T1000 (cell line): Measurements from ENCODE around the gene FHIT.

Source experiments
- DNase-seq: peaks from one replicate; lab custom pipeline; 2025; ENCODE audit warnings: mixed read lengths; lab: John Stamatoyannopoulos, UW

Gene FHIT

GRCh38 chr3:60102154-60102553 lies 1149.1 kb downstream of the FHIT start:
- no peak for DNase-seq

- DNase-seq: no peak
These were observed 1149.6 kb downstream of the FHIT start for GRCh38 chr3:60101621-60102020.

GRCh38 chr3:60096403-60096802 lies 1154.8 kb downstream of the FHIT start:
- DNase-seq: no peak

GRCh38 chr3:60095930-60096329 lies 1155.3 kb downstream of the FHIT start:
- DNase-seq: no peak

- DNase-seq: no peak
These were observed 1155.7 kb downstream of the FHIT start for GRCh38 chr3:60095516-60095915.

GRCh38 chr3:60094392-60094947 lies 1156.8 kb downstream of the FHIT start:
- DNase-seq: no peak

- DNase-seq: no peak
These were observed 1160.7 kb downstream of the FHIT start for GRCh38 chr3:60090548-60090947.

- peak; percentile 15 for DNase-seq
These were observed 1164.4 kb downstream of the FHIT start for GRCh38 chr3:60086811-60087210.

- no peak for DNase-seq
These were observed 1165.6 kb downstream of the FHIT start for GRCh38 chr3:60085649-60086048.

- no peak for DNase-seq
These were observed 1169.7 kb downstream of the FHIT start for GRCh38 chr3:60081381-60082095.

- DNase-seq: no peak
These were observed 1170.6 kb downstream of the FHIT start for GRCh38 chr3:60080648-60081047.

GRCh38 chr3:60079076-60079475 lies 1172.2 kb downstream of the FHIT start:
- DNase-seq: no peak

- DNase-seq: no peak
These were observed 1174.9 kb downstream of the FHIT start for GRCh38 chr3:60076331-60076730.

GRCh38 chr3:60073942-60074341 lies 1177.3 kb downstream of the FHIT start:
- DNase-seq: no peak

GRCh38 chr3:60073228-60073627 lies 1178.0 kb downstream of the FHIT start:
- DNase-seq: no peak

- DNase-seq: no peak
These were observed 1180.9 kb downstream of the FHIT start for GRCh38 chr3:60070366-60070765.

- no peak for DNase-seq
These were observed 1185.9 kb downstream of the FHIT start for GRCh38 chr3:60065227-60065868.

- DNase-seq: no peak
These were observed 1186.8 kb downstream of the FHIT start for GRCh38 chr3:60064210-60065178.

- no peak for DNase-seq
These were observed 1194.8 kb downstream of the FHIT start for GRCh38 chr3:60056404-60056803.

- DNase-seq: no peak
These were observed 1195.5 kb downstream of the FHIT start for GRCh38 chr3:60055765-60056164.

GRCh38 chr3:60053526-60054265 lies 1197.6 kb downstream of the FHIT start:
- no peak for DNase-seq

- no peak for DNase-seq
These were observed 1202.8 kb downstream of the FHIT start for GRCh38 chr3:60048447-60048848.
